Endothelial cell of hepatic sinusoid (primary cell): ENCODE results near the gene ARHGAP45.

Experiments used
- in situ Hi-C: cut with HindIII; loops from 2 replicates; pipeline ENCODE4 v1.10.0; 2017; ENCODE audit warnings: low sequenced_read_pairs

The ARHGAP45 gene

DNA sequence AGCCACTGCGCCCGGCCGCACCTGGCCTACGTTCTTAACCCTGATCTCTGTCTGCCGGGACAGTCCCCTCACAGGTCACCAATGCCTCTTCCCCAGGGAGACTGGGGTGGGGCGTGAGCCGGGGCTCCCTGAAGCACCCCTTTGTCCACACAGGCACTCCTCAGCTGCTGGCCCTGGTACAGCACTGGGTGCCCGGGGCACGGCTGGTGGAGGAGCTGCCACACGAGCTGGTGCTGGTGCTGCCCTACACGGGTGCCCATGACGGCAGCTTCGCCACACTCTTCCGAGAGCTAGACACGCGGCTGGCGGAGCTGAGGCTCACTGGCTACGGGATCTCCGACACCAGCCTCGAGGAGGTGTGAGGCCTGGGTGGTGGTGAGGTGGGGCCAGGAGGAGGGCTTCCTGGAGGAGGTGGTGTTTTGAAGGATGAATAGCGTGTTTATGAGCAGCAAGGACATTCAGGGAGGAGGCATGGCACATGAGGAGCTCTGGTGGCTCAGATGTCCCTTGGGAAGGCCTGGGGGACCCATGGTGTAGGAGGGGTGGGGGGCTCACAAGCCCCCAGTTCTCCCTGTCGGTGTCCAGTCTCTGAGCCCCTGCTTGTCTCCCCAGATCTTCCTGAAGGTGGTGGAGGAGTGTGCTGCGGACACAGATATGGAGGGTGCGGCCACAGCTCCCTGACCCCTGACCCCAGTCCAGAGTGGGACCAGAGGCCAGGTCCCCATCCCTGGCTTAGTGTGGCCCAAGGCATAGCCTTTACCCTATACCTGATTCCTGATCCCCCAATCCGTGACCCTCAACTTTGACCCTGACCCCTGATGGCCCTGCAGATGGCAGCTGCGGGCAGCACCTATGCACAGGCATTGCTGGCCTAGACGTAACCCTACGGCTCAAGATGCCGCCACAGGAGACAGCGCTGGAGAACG is 13.5 kb upstream of the ARHGAP45 start:
- in situ Hi-C loops, result no loop called here

DNA sequence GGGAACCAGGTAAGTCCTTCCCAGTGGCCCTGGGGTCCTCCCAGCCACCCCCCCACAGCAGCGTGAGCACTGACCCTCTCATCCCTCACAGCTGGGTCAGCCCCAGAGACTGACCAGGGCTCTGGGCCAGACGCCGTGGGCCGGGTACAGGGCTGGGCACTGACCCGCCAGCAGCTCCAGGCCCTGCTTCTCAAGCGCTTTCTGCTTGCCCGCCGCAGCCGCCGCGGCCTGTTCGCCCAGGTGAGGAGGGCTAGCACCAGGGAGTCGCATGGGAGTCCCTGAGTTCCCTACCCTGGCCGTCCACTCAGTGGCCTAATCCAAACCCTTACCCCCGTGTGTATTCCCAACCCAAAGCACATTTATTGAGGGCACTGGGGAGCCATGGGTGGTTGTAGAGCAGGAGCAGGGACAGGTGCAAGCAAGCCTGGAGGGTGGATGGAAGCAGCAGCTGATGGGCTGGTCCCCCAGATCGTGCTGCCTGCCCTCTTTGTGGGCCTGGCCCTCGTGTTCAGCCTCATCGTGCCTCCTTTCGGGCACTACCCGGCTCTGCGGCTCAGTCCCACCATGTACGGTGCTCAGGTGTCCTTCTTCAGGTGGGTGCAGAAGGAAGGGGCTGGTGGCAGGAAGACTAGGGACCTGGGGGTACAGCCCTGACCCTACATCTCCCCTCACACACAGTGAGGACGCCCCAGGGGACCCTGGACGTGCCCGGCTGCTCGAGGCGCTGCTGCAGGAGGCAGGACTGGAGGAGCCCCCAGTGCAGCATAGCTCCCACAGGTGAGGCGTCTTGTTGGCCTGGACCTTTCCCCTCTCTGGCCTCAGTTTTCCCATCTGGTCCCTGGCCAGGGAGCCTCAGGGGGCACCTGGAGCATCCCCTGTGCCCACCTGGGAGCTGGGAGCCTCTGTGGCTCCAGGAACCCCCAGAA is 12.6 kb upstream of the ARHGAP45 start:
- in situ Hi-C loops, result no loop called here

DNA sequence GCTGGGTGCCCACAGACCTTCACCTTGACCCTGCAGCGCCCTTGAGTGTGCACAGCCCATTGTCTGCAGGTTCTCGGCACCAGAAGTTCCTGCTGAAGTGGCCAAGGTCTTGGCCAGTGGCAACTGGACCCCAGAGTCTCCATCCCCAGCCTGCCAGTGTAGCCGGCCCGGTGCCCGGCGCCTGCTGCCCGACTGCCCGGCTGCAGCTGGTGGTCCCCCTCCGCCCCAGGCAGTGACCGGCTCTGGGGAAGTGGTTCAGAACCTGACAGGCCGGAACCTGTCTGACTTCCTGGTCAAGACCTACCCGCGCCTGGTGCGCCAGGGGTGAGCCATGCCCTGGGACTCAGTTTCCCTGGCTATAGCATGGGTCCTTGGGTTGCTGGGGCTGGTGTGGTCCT is 11.9 kb upstream of the ARHGAP45 start:
- in situ Hi-C loops, result no loop called here

DNA sequence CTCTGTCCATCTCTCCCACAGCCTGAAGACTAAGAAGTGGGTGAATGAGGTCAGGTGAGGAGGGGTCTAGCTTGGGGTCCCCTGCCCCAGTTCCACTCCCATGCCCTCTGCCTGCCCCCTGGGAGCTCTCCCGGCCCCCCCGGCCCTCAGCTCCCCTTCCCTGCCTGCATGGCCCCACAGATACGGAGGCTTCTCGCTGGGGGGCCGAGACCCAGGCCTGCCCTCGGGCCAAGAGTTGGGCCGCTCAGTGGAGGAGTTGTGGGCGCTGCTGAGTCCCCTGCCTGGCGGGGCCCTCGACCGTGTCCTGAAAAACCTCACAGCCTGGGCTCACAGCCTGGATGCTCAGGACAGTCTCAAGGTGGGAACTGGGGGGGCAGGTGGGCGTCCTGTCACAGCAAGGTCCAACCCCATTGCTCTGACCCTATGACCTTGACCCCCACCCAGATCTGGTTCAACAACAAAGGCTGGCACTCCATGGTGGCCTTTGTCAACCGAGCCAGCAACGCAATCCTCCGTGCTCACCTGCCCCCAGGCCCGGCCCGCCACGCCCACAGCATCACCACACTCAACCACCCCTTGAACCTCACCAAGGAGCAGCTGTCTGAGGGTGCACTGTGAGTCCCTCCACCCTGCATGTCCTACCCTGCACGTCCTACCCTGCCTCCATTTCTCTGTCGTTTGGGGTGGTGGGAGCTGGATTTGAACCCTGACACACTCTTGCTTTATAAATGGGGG is 10.9 kb upstream of the ARHGAP45 start:
- in situ Hi-C loops, result no loop called here

DNA sequence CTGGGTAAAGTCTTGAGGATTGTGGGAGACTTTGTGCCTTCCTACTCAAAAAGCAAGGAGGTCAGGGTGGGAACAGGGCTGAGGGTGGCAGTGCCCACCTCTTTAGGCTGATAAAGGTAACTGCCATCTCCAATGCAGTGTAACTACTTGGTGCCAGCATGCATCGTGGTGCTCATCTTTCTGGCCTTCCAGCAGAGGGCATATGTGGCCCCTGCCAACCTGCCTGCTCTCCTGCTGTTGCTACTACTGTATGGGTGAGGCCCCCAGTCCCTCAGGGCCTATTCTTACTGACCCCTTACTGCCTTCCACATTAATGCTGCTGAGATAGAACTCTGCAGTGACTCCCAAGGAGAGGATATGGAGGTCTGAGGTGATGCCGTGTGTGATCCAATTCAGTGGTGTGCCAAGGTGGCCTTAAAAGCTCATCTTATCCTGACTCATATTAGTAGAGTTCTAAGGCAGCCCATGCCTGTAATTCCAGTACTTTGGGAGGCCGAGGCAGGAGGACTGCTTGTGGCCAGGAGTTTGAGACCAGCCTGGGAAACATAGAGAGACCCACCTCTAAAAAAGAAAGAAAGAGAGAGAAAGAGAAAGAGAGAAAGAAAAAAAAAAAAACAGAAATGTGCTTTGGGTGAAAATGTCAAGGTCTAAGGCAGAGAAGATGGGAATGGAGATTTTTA is 9.7 kb upstream of the ARHGAP45 start:
- in situ Hi-C loops, result no loop called here

DNA sequence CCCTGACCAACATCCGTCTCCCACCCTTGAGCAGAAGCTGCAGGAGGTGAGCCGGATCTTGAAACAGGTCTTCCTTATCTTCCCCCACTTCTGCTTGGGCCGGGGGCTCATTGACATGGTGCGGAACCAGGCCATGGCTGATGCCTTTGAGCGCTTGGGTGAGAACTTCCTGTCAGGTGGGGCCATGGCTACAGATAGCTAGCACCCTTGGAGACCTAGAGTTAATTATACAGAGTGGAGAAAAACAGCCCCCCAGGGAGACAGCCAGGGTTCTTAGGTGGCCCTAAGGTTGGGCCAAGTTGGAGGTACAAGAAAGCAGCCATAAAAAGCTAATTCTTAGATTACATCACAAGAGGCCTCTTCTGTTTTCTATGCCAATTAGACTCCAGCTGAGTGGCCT is 8.9 kb upstream of the ARHGAP45 start:
- in situ Hi-C loops, result no loop called here

DNA sequence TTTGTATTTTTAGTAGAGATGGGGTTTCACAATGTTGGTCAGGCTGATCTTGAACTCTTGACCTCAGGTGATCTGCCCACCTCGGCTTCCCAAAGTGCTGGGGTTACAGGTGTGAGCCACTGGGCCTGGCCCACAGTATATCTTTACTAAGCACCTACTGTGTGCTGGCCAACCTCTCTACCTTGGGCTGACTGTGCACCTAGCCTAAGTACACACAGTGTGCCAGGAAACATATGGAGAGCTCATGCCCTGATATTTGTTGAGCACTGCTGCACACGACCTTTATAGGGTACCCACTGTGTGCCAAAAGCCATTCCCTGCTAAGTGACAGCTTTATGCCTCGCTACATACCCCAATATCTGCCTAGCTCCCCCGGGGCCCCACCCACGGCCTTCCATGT is 6.3 kb upstream of the ARHGAP45 start:
- in situ Hi-C loops, result no loop called here

DNA sequence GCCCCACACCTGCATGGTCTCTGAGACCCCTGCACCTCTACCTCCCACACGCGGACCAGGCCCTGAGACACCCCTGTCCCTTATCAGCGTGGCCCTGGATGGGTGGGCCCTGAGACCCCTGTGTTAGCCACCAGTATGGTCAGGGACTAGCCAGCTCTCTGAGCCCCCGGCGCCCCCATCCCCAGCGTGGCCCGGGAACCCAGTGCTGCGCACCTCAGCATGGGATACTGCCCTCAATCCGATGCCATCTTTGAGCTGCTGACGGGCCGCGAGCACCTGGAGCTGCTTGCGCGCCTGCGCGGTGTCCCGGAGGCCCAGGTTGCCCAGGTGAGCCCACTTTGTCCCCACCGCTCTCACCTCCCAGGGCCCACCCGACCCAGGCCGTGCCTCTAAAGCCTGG is 5.0 kb upstream of the ARHGAP45 start:
- in situ Hi-C loops, result no loop called here

DNA sequence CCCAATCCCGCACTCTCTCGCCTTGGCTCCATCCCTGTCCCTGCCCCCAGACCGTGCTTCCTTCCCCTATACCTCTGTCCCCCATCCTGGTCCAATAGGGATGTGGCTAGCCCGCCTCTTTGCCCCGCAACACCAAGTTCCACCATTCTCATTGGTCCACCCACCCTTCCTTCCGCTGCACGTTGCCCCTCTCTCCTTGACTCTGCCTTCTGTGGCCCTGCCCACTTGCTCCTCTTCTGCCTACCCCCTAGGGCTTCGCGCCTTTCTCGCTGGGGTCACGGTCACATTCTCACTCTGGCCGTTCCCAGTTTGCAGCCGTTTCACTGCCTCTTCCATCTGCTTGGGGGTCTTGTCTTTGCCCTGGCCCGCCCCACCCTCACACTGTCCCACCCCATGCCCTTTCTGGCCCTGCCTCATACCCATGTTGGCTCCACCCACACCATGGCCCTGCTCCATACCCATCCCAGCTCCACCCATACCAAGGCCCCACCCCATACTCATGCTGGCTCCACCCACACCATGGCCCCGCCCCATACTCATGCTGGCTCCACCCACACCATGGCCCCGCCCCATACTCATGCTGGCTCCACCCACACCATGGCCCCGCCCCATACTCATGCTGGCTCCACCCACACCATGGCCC is 4.5 kb upstream of the ARHGAP45 start:
- in situ Hi-C loops, result no loop called here

DNA sequence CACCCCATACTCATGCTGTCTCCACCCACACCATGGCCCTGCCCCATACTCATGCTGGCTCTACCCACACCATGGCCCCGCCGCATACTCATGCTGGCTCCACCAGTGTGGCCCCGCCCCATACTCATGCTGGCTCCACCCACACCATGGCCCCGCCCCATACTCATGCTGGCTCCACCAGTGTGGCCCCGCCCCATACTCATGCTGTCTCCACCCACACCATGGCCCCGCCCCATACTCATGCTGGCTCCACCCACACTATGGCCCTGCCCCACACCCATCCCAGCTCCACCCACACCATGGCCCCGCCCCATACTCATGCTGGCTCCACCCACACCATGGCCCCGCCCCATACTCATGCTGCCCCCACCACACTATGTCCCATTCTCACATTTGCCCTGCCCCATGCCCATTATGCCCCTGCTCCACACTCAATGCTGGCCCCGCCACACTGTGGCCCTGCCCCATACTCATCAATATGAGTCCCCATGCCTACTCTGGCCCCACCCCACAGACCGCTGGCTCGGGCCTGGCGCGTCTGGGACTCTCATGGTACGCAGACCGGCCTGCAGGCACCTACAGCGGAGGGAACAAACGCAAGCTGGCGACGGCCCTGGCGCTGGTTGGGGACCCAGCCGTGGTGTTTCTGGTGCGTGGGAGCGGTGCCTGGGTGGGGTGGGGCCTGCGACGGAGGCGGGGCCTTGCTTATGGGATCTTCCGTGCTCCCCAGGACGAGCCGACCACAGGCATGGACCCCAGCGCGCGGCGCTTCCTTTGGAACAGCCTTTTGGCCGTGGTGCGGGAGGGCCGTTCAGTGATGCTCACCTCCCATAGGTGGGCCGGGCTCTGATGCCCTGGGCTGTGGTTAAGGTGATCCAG is 3.7 kb upstream of the ARHGAP45 start:
- in situ Hi-C loops, result no loop called here

DNA sequence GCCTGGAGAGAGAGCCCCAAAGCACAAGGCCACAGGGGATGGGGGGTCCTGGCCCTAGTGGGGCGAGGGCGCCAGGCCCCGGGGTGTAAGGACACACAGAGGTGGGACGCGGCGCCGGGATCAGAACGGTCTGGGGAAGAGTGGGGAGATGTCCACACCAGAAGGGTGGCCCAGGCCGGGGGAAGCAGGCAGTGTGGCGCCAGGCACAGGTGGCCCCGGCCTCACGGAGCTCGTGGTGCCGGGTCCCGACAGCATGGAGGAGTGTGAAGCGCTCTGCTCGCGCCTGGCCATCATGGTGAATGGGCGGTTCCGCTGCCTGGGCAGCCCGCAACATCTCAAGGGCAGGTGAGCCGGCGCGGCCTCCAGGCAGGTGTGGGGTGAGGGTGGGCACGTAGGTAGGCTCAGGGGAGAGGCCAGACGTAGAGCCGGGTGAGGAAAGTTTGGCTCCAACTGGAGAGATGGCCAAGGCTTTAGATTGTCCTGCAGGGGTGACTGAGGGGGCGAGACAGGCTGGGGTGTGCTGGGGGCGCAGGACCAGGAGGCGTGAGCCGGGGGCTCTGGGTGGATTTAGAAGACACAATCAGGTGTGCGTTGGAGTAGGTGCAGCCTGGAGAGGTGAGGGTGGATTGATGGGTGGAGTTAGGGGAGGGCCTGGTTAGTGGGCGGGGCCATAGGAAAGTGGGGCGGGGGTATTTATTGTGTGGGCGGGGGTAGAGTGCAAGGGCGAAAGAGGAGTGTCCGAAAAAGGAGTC is 2.9 kb upstream of the ARHGAP45 start:
- in situ Hi-C loops, result no loop called here

DNA sequence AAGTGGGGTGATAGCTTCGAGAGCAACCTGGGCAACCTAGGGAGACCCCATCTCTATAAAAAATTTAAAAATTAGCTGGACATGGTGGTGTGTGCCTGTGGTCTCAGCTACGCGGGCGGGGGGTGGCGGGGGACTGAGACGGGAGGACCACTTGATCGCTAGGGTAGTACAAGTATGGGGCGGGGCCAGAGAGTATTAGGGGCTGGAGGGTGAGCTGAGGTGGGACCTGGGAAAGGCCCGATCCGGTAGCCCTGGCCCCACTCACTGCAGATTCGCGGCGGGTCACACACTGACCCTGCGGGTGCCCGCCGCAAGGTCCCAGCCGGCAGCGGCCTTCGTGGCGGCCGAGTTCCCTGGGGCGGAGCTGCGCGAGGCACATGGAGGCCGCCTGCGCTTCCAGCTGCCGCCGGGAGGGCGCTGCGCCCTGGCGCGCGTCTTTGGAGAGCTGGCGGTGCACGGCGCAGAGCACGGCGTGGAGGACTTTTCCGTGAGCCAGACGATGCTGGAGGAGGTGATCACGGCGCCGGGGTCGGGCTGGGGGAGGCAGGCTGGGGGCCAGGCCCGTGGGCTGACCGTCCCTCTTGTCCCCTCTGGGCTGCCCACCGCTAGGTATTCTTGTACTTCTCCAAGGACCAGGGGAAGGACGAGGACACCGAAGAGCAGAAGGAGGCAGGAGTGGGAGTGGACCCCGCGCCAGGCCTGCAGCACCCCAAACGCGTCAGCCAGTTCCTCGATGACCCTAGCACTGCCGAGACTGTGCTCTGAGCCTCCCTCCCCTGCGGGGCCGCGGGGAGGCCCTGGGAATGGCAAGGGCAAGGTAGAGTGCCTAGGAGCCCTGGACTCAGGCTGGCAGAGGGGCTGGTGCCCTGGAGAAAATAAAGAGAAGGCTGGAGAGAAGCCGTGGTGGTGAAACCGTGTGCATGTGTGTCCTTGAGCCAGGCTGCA is 2.0 kb upstream of the ARHGAP45 start:
- in situ Hi-C loops, result no loop called here

DNA sequence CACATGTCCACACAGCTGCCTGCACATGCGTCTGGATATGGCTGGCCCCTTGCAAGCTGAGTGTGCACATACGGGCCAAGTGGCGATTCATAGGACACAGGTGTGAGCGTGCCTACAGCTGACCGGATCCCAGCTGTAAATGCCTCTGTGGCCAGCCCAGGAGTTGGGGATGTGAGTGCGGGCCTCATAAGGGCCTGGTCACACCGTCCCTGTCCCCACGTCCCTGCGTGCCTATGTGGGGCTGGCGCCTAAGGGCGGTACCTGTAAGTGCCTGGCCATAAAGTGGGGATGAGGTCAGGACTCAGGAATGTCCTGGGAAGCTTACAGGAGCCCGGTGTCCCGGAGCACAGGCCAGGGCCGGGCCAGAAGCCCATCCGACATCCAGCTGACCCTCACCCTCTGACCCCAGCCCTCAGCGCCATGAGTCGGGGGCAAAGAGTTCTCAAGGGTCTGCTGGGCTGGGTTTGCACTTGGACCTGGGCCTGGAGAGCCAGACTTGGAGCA is 1.3 kb upstream of the ARHGAP45 start:
- in situ Hi-C loops, result no loop called here

DNA sequence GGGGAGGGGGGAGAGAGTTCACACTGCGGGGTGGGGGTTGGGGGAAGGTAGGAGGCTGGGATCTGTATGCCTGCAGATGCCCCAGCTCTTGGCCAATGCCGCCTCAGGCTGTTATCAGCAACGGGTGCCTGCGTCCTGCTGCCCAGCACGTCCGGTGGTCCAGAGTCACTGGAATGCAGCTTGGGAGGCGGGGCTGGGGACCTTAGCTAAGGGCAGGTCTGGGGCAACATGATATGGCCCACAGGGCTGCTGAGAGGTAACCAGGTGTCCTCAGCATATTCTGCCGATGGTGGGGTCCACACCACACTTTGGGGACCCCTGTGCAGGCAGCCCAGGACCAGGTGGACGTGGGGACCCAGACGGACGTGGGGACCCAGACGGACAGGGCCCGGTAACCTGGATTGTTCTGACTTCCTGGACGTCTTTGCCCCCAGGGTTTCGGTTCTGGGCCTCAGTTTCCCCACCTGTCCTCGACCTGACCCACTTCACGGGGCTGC is 668 bp upstream of the ARHGAP45 start:
- in situ Hi-C loops, result no loop called here

DNA sequence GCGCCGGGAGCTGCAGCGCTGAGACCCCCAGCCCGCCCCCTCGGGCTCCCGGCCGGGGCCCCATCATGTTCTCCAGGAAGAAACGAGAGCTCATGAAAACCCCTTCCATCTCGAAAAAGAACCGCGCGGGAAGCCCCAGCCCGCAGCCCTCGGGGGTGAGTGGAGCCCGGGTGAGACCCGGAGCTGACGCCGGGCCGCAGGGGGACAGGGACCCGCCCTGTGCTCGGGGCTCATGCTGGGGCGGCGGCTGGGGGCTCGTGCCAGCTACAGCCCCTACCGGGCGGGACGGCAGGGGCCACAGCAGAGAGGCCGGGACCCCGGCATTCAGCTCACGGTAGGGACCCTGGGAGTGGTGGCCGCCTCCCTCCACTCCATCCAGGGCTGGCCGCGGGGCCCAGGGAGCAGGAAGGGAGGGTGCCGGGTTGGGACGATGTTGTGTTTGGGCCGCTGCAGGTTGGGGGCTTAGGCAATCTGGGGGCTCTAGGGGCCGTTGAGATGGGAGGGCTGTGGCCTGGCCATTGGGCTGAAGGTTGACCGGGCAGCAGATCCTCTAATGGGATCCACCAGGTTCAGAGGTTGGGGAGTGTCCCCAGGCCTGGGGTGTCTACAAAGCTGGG is 482 bp downstream of the ARHGAP45 start:
- in situ Hi-C loops, result no loop called here
